GM18867 (cell line): ENCODE data around the gene TULP1.
"Not testable (repeated sequence)": the region's sequence is repeated elsewhere in the genome, so short reads cannot be mapped to it uniquely, and the experiment has no call there.

Experiments used
- ATAC-seq: cut with Tn5 transposase; IDR thresholded peaks from one replicate; pipeline ENCODE4 v1.9.1; 2021; ENCODE audit warnings: mild to moderate bottlenecking, moderate library complexity; ENCODE audit not compliant: unreplicated experiment

The TULP1 gene

DNA sequence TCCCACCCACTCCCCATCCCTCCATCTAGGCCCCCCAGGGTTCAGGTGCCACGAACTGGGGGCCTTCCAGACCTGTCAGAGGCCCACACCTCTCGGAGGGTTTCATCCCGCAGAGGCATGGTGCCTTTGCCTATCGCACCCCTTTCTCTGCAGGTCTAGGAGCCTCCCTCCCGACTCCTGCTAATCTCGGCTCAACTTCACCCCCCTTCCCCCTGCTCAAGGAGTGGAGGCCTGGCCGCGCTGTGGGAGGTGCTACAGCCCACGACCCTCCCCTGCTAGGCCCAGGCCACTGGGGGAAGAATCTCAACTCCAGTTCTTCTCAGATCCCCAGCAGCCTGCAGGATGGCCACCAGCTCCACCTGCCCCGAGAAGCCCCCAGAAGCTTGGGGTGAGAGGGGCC lies at the start of gene TULP1:
TULP1 (minus strand) TSS at position 157 of the 400 bp plus-strand sequence; CDS start at position 119, 38 bp downstream.
- no peak for ATAC-seq

DNA sequence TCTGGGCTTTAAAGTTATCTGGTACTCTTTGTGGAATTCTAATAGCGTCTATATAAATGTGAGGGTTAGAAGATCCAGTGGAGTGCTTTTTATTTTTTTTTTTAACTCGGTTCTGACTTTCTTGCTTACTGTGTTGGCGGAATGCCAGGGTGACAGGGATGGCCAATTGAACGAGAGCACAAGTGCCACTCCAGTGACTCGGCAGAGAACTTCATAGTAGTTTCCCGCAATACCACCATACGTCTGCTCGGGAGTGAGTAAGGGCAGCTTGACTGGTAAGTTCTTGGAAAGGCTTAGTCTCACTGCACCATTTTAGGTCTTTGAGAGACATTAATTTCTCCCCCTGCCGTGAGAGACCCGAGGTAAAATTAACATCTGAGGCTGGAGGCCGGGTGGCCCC lies 49.4 kb upstream of the TULP1 start:
- ATAC-seq, result no peak

DNA sequence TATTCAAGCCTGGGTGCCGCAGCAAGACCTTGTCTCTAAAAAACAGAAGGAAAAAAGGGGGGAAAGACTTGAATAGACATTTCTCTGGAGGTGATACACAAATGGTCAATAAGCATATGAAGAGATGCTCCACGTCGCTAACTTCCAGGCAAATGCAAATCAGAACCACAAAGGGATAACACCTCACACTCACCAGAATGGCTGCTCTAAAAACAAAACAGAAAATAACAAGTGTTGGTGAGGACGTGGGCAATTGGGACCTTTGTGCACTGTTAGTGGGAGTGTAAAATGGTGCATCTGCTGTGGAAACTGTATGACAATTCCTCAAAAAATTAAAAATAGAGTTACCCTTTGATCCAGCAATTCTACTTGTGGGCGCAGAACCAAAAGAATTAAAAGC lies 48.4 kb upstream of the TULP1 start:
- no peak for ATAC-seq

DNA sequence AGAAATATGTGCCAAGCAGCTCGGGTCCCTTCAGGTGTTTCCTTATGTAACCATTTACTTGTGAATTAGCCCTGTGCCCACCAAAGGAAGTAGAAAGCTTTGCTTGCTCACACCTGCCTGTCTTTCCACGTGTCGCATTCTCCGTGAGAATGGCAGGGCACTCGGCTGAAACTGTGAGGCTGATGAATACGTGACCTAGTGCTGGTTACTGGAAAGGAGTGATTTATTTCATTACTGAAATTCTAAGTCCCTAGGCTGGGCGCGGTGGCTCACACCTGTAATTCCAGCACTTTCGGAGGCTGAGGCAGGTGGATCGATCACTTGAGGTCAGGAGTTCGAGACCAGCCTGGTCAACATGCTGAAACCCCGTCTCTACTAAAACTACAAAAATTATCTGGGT lies 45.9 kb upstream of the TULP1 start:
- no peak for ATAC-seq

DNA sequence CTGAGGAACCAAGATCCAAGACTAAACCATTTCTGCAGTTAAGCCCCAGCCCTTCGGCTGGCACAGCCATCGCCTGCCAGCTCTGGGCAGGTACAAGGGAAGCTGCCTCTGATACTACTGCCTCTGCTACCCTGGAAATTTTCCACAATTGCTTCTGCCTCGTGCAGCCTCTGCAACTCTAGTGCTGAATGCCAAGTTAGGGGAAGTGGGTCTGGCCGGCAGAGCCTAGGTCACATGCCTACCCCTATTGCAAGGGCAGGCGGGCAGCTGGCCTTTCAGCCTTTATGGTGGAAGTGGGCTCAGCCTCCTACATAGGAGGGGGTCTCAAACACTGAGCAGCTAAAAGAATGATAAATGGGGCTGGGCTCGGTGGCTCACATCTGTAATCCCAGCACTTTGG lies 44.5 kb upstream of the TULP1 start:
- ATAC-seq, result no peak

DNA sequence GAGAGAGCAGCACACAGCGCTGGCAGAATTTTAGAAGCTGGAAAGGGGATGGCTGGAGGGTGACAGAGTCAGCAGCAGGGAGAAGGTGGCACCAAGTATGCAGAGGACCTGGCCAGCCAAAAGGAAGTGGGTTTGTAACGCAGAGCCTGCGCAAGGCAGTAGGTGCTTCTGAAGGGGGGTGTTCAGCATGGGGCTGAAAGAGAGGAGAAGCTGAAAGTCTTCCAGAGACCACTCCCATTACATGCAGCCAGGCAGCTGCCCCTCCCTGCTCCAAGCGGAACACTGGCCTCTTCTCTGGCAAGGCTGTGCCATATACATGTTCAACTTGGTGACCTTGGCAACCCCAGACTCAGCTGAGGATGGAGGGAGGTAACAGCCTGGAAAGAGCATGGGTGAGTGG lies 42.1 kb upstream of the TULP1 start:
- ATAC-seq, result no peak

DNA sequence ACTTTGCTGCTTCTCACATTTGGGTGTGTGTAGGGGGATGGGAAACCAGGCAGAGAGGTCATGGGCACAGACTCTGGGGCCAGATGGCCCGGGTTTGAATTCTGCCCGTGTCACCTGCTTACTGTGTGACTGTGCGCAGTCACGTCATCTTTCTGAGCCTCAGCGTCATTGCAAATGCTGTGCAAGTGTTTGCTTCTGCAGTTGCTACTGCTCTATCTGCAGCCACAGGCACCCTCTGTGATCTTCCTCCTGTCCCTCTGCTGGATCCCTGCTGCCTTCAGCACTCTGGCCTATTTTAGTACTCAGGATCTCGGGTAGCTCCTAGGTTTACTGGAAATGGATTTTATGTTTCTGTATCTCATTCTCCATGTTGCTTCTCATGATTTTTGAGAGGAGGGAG lies 40.6 kb upstream of the TULP1 start:
- ATAC-seq, result no peak

DNA sequence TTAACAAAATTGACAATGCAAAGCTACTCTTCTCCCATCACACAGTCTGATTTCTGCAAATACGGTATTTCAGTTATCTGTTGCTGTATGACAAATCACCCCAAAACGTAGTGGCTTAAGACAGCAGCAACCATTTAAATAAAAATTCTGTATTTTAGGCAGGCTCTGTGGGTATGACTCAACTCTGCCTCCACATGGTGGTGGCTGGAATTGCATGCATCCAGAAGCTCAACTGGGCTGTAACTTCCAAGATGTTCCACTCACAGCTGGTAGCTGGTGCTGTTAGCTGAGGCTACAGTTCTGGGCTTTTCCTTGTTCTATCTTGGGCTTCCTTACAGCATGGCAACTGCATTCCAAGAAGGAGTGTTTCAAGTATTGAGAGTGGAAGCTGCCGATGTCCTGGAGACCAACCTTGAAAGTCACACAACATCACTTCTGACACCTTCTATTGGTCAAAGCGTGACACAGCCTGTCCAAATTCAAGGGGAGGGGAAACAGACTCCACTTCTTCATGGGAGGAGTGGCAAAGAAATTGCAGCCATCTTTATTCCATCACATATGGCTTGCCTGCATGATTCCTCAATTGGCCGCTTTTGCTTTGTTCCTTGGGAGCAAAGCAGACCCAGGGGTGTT lies 39.7 kb upstream of the TULP1 start:
- ATAC-seq, result no peak

DNA sequence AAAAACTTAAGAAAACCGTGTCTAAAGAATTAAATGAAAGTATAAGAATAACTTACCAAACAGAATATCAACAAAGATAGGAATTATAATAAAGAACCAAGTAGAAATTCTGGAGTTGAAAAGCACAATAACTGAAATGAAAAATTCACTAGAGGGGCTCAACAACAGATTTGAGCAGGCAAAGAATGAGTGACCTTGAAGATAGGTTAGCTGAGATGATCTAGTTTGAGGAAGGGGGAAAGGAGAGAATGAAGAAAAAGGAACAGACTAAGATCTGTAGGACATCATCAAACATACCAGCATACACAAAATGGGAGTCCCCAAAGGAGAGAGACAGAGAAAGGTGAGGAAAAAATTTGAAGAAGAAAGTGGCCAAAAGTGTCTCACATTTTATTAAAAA lies 37.7 kb upstream of the TULP1 start:
- no peak for ATAC-seq

DNA sequence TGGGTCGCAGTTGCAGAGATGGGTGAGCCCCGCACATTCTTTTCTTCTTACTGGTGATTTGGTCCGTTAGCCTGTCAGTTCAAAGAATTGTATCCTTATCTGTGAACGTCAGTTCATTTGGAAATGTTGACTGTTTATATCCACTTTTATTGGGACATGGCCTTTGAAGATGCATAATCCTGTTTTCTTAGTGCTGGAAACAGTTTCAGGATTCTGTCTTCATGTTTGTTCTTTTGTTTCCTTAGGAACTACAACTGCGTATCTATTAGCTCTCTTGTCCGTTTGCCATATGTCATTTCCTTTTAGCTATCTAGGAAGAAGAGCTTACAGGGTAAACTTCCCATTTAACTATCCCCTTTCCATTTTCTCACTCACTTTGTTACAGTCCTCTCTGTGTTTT lies 35.0 kb upstream of the TULP1 start:
- no peak for ATAC-seq

DNA sequence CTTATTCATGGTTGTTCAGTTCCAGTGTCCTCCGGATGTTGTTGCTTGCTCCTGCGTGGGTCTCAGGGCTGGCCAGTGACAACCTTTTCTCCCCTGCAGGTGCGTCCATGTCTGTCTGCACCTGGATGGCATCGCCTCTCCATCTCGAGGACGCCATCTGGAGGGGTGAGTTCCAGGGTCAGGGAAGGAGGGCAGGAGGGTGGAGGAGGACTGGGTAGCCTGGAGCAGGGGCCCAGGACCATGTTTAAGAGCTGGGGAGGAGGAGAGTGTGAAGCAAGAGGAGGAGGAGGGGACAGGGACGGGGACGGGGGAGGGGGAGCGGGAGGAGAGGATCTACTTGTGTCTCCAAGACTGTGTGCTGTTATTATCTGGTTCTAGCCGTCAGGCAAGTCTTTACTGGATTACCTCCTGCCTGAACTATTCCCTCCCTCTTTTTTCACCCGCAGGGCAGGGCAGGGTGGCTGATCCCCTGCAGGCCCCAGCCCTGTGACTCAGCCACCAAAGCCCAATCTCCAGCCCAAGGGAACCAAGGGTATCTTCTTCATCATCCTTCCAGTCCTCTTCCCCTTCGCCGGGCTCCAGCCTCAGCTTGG lies 32.2 kb upstream of the TULP1 start:
- ATAC-seq, result no peak

DNA sequence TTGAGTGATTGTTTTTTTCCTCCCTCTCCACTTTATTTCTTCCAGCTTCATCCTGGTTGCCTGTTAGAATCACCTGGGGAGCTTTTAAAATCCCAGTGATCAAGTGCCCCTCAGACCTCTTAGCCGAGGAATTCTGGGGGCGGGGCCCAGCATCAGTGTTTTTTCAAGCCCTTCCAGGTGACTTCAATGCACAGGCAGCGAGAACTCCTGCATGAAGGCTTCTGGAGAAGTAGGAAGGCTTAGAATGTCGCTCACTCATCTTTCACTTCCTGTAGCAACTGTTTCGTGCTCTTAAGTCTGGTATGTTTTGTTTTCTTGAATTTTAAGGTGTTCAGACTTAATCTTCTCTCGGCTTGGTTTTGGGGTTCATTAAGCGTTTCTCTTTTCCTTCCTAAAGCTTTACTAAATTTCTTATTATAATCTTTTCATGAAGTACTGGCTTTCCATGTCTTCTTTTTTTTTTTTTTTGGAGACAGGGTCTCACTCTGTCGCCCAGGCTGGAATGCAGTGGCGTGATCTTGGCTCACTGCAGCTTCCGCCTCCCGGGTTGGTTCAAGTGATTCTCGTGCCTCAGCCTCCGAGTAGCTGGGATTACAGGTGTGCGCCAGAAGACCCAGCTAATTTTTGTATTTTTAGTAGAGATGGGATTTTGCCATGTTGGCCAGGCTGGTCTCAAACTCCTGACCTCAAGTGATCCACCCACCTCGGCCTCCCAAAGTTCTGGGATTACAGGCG lies 30.9 kb upstream of the TULP1 start:
- ATAC-seq, result no peak

DNA sequence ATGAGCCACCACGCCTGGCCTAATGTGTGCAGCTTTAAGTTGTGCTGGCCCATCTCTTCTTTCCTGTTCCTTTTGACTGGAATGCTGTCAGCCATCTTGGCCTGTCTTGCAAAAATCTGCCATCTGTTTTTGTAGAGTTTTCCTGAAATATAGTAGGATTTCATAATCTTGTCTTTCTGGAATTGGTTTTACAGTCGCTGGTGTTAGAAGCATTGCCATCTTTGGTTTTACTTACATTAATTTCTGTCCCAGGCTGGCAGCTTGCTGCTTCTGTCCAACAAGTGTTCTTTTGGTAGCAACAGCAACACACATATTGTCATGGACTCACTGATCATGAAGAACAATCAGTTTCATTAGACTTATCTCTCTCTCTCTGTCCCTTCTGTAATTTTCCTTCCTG lies 29.1 kb upstream of the TULP1 start:
- no peak for ATAC-seq

DNA sequence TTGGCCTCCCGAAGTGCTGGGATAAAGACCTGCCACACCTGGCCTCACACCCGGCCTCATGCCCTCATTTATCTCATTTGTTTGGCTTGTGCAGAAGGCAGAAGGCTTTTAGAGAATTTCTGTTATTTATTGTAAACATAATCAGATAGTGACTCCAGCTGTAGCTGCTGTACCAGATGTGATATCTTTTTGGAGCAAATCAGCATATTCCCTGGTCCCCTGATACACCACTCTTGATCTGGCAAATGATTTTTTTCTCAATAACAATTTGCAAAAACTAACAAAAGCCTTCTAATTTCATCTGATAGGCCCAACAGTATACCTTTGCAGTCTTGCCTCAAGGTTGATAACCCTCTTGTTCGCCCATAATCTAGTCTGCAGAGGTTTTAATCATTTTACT lies 26.5 kb upstream of the TULP1 start:
- no peak for ATAC-seq

DNA sequence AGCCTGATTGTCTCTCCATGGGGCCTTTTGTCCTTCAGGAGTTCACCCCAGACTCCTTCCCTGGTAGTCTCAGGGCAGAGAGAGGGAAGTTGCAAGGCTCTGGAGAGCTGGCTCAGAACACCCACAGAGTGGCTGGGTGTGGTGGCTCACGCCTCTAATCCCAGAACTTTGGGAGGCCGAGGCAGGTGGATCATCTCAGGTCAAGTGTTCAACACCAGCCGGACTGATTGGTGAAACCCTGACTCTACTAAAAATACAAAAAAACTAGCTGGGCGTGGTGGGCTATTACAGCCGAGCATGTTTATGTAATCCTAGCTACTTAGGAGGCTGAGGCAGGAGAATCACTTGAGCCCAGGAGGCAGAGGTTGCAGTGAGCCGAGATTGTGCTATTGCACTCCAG lies 23.2 kb upstream of the TULP1 start:
- ATAC-seq, result not testable (repeated sequence)

DNA sequence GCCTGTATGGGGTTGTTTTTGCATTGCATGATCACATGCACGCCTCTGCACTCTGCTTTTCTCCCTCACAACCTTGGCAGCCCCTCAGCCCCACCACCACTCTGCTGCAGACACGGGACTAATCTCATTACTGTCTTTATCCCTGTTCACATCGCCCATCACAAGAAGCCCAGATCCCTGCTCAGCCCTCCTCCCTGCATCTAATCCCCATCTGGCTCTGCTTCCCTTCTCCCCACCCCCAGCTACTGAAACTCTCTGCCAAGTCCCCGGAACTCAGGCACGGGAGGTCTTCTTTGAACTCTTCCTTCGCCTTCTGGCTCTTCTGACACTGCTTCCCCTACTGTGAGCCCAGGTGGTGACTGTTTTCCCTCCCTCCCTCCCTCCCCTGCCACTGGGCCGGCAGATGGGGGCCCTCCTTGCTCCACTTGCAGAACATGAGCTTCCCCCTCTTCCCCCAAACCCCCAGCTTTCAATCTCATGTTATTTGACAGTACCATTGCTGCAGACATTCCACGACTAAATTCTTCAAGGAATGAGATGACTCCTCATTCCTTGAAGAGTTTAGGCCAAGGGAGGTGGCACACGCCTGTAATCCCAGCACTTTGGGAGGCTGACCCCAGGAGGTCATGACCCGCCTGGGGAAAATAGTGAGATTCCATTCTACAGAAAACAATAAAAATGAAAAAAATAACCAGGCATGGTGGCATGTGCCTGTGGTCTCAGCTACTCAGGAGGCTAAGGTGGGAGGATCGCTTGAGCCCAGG lies 21.9 kb upstream of the TULP1 start:
- no peak for ATAC-seq

DNA sequence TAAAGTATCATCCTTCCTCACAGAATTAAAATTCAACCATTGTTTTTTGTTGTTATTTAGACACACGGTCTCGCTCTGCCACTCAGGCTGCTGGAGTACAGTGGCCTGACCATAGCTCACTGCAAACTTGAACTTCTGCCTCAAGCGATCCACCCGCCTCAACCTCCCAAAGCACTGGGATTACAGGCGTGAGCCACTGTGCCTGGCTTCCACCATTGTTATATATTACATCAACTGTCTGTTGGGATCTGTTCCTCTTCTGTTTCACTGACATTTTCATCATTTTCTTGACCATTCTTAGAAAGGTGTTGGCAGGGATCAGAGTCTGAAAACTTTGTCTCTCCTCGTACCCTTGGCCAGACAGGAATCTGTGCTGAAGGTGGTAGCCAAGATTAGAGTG lies 21.3 kb upstream of the TULP1 start:
- no peak for ATAC-seq

DNA sequence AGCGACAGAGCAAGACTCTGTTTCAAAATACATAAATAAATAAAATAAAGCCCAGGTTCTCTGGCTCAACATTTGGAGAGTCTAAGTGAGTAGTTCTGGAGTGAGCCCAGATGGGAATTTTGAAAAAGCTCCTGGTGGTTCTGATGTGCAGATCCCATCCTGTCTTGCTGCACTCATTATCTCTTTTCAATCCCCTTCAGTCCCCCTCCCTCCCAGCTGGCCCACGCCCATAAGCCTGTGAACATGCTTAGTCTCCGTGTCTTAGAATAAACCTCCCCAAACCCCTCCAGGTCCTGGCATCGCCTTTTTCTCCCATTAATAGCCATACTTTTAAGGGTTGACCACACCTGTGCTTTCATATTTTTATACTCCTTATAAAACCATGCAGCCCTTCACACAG lies 19.4 kb upstream of the TULP1 start:
- no peak for ATAC-seq

DNA sequence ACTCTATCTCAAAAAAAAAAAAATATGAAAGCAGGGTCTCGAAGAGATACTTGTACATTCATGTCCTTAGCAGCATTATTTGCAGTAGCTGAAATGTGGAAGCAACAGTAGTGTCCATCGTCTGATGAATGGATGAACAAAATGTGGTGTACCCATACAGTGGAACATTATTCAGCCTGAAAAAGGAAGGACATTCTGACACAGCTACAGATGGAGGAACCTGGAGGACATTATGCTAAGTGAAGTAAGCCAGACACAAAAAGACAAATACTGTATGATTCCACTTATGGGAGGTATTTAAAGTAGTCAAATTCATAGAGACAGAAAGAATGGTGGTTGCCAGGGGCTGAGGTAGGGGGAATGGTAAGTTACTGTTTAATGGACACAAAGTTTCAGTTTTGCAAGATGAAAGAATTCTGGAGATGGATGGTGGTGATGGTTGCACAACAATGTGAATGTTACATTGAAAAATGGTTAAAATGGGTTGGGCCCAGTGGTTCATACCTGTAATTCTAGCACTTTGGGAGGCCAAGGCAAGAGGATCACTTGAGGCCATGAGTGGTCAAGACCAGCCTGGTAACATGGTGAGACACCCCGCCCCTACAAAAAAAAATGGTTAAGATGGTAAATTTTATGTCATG lies 11.8 kb upstream of the TULP1 start:
- no peak for ATAC-seq

DNA sequence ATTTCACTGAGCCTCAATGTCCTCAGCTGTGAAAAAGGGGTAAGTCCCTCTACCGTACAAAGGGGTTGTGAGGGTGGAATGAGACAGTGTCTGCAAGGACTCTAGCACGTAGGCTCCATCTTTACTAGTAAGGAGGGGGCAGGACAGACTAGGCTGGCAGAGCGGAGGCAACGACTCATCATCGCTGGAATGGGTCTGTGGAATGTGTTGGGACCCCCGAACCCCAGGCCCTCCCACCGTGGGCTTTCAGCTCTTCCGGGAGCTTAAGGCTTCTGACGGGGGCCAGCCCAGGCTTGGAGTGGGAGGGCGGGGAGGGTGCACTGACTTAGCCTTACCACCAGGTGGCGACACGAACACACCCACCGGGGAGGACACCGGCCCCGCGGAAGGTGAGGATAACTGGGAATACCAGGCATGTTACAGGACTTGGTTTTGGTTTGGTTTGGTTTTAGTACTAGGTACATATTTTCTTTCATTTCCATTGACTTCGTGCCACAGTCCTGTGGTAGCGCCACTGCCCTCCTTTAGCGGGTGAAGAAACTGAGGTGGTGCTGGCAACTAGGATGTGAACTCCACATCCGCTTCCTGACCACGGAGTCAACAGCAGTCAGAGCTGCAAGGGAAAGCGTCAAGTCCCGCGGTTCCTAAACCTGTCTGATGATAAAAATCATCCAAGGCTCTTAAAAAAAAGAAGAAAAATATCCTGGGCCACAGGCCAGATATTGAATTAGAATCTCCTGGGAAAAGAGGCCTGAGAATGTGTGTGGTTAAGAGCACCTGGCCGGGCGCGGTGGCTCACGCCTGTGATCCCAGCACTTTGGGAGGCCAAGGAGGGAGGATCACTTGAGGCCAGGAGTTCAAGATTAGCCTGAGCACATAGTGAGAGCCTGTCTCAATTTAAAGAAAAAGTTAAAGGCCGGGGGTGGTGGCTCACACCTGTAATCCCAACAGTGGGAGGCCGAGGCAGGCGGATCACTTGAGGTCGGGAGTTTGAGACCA lies 10.3 kb upstream of the TULP1 start:
- no peak for ATAC-seq
